ENCODE results near the gene VCAN.

VCAN gene

DNA sequence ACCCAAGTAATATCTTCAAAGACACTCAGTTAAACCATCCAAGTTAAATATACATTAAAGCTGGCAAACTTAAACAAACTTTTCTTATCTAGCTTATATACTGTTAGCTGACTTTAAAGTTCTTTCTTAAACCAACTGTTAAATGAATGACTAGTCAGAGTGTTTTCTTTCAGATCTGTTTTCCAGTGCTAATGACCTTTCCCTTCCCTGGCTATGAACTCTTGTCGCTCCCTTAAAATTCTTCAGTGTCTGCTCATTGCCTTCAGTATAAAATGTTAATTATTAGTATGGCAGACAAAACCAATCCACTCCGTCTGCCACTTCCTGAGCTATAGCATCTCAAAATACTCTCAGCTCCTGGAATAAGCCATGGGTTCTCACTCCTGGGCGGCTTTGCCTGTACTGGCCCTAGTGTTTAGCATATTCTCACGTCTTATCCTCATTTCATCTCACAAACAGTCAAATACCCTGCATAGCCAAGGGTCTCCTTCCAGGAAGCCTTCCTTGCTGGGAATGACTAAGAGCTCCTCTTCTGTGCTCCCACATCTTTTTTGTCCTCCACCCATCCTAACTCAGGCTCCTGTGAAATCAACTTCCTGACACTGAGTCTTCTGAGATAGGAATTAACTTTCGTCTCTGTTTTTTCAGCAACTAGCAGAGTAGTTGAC, 87.7 kb downstream of the VCAN start (continued):
- TF ChIP-seq ZIC2 (tag by site-specific recombination; IDR thresholded peaks at IDR 0.05) (no peak), SALL2 (tag by site-specific recombination; IDR thresholded peaks at IDR 0.05; ENCODE audit: borderline replicate concordance) (no peak), ZFP69B (tag by site-specific recombination; IDR thresholded peaks at IDR 0.05) (no peak), ZNF157 (tag by site-specific recombination; IDR thresholded peaks at IDR 0.05) (no peak), ZNF660 (tag by site-specific recombination; IDR thresholded peaks at IDR 0.05) (no peak)

DNA sequence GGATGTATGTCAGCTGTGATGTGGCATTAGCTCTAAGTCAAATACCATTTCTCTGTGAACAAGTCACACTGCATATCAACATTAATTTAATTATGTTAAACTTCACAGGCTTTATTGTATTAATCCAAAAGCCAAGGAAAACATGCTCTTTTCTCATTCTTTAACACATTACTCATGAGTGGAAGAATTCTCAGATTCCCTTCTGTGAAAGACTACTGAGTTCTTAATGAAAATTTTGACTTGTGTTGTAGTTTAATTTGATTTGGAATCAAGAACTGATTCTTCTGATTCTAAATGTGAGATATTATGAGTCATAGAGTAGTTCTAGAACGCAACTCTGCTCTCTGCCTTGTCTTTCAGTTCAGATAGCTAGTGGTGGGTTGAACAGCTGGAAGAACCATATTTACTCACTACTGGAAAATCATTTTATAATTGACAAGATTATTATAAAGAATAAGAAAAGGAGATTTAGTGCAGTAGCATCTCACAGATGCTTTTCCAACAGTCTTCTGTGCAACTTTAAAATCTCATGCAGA, 90.6 kb downstream of the VCAN start:
- no peak overlapping the region for H3K4me3 ChIP-seq (ENCODE audit: low read depth, low read length)
- ChIA-PET POLR2A (no interaction called here), CTCF (interaction anchor here (0.6 to 1.3 kb wide), 5 partner anchors 11 to 1250 kb away, joined by 3 to 4 read pairs (median 3); no protein-coding TSS in a partner anchor)
- H3K27ac ChIP-seq (ENCODE audit: extremely low read depth, low read depth, low read length): no peak overlapping the region
- H3K36me3 ChIP-seq (ENCODE audit: control insufficient read depth in 2 of 2, insufficient read depth in 1 of 2, low read length in 2 of 2): peaks cover 5 to 20% of the 10 kb centered on the region in 2 experiments
- H3K9me3 ChIP-seq (ENCODE audit: control insufficient read depth, insufficient read depth, low read depth, low read length): no peaks in the 10 kb centered on the region; the same call in 1 of the 2 replicates
- TF ChIP-seq ZNF624 (tag by site-specific recombination; IDR thresholded peaks at IDR 0.05) (no peak), ZBTB49 (tag by site-specific recombination; IDR thresholded peaks at IDR 0.05; ENCODE audit: low read depth) (no peak), ZNF10 (tag by site-specific recombination; IDR thresholded peaks at IDR 0.05) (no peak), OSR2 (tag by site-specific recombination; IDR thresholded peaks at IDR 0.05) (no peak), ZNF510 (tag by site-specific recombination; IDR thresholded peaks at IDR 0.05; ENCODE audit: insufficient replicate concordance) (no peak), ZFP41 (tag by site-specific recombination; IDR thresholded peaks at IDR 0.05; ENCODE audit: borderline replicate concordance) (no peak), ZNF600 (tag by site-specific recombination; IDR thresholded peaks at IDR 0.05) (no peak), SETDB1 (IDR thresholded peaks at IDR 0.05; ENCODE audit: insufficient read length, low read length) (no peak), ZNF324 (tag by site-specific recombination; IDR thresholded peaks at IDR 0.05) (no peak), KLF10 (tag by site-specific recombination; IDR thresholded peaks at IDR 0.05) (no peak), ZNF202 (tag by site-specific recombination; IDR thresholded peaks at IDR 0.05; ENCODE audit: borderline replicate concordance) (no peak), SP2 (tag by site-specific recombination; IDR thresholded peaks at IDR 0.05) (no peak), PRDM1 (tag by site-specific recombination; IDR thresholded peaks at IDR 0.05) (no peak), ZNF214 (tag by site-specific recombination; IDR thresholded peaks at IDR 0.05; ENCODE audit: borderline replicate concordance) (no peak), ZNF19 (tag by site-specific recombination; IDR thresholded peaks at IDR 0.05; ENCODE audit: low read depth) (no peak)
- peaks cover 11% of the 10 kb centered on the region for H3K4me1 ChIP-seq (ENCODE audit: control insufficient read depth, insufficient read depth, low read length)

- peaks cover 13% of the 10 kb centered on the region for H3K4me1 ChIP-seq (ENCODE audit: control insufficient read depth, insufficient read depth, low read length)
- POLR2A ChIA-PET: interaction anchor here (1.0 kb wide), 1 partner anchor 91 kb away, joined by 3 read pairs; the partner anchor contains the start of gene VCAN
- peak overlapping the region; percentile 79 for H3K27ac ChIP-seq (ENCODE audit: extremely low read depth, low read depth, low read length)
- no peaks in the 10 kb centered on the region; the same call in 1 of the 2 replicates for H3K9me3 ChIP-seq (ENCODE audit: control insufficient read depth, insufficient read depth, low read depth, low read length)
- H3K36me3 ChIP-seq (ENCODE audit: control insufficient read depth in 2 of 2, insufficient read depth in 1 of 2, low read length in 2 of 2): peaks cover 5 to 15% of the 10 kb centered on the region in 2 experiments
- CTCF ChIA-PET: interaction anchor here (0.6 to 1.3 kb wide), 8 partner anchors 10 to 1250 kb away, joined by 3 to 4 read pairs (median 3); no protein-coding TSS in a partner anchor
- H3K4me3 ChIP-seq (ENCODE audit: low read depth, low read length): no peak overlapping the region
- TF ChIP-seq SETDB1 (IDR thresholded peaks at IDR 0.05; ENCODE audit: insufficient read length, low read length) (no peak), ZNF114 (tag by site-specific recombination; IDR thresholded peaks at IDR 0.05) (no peak), ZNF521 (tag by site-specific recombination; IDR thresholded peaks at IDR 0.05) (no peak), ZNF558 (tag by site-specific recombination; IDR thresholded peaks at IDR 0.05) (no peak), ZNF555 (tag by site-specific recombination; conservative IDR thresholded peaks at IDR 0.05) (no peak), ZNF654 (tag by site-specific recombination; IDR thresholded peaks at IDR 0.05; ENCODE audit: low read depth) (no peak)
- TF ChIP-seq, protein P1, sequence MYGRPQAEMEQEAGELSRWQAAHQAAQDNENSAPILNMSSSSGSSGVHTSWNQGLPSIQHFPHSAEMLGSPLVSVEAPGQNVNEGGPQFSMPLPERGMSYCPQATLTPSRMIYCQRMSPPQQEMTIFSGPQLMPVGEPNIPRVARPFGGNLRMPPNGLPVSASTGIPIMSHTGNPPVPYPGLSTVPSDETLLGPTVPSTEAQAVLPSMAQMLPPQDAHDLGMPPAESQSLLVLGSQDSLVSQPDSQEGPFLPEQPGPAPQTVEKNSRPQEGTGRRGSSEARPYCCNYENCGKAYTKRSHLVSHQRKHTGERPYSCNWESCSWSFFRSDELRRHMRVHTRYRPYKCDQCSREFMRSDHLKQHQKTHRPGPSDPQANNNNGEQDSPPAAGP (tag by site-specific recombination; IDR thresholded peaks at IDR 0.05): no peak
Observed at GRCh38 chr5:83562791-83563557, 91.4 kb downstream of the VCAN start.

Measured in HEK293 (cell line).